Measurements from ENCODE around the gene FGF8.

FGF8 gene

DNA sequence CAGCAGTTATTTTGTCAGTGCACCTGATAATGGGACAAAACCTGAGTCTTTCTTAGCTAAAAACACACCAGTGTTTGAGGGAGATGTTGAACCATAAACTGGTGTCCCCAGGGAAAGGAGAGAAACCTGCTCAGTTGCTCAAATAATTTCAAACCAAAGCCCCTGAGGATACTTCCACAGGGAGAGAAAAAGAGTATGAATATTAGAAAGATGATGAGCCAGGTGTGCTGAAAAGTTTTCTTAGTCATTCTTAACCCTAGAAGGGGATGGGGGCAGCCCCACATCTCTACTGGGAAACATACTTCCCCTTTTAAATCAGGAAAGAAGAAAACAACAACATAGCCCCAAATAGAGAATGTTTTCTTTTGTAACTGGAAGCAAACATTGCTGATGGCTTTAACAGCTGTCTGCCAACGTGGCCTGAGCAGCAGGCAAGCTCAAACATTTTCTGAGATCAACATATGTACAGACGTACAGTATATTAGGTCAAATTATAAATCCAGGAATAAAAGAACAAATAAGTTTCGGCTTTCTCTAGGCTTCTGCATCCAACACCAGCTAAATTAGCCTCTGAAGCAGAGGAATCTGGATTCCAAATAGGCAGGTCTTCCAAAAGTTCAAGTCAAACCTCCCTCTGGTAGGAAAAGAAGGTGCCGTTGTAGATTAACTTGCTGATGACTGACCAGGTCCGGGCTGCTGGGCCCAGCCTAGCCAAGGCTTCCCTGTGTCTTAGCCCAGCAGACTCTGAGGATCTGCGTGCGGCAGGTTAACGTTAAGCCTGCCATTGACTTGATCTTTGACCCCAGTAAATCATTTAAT, 50.4 kb downstream of the FGF8 start:
- no peak for DNase-seq (ENCODE audit: low spot score)

DNA sequence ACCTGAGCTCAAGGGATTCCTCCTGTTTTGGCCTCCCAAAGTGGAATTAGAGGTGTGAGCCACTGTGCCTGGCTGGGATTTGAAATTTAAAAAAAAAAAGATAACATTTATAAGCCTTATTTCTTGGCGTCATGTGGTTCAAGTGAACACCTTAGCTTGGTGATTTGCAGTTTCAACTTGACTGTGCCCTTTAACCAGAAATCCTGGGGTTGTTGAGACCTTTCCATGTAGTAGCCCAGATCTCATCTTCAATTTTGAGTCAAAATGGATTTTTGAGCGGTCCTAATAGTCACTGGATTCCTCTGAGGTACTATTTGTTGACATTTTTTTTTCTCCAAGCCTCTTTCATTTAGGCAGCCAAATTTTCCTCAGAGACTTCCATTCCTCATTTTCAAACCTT, 51.5 kb downstream of the FGF8 start:
- no peak for DNase-seq (ENCODE audit: low spot score)

DNA sequence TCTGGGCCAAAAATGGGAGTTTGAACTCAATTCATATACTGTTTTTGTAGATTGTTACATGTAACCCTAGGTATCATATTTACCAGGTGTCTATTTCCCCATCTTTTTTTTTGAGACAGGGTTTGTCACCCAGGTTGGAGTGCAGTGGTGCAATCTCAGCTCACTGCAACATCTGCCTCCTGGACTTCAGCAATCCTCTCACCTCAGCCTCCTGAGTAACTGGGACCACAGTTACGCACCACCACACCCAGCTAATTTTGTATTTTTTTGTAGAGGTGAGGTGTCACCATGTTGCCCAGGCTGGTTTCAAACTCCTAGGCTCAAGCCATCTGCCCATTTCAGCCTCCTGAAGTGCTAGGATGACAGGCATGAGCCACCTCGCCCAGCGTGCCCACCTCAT, 52.7 kb downstream of the FGF8 start:
- DNase-seq (ENCODE audit: low spot score) = no peak

DNA sequence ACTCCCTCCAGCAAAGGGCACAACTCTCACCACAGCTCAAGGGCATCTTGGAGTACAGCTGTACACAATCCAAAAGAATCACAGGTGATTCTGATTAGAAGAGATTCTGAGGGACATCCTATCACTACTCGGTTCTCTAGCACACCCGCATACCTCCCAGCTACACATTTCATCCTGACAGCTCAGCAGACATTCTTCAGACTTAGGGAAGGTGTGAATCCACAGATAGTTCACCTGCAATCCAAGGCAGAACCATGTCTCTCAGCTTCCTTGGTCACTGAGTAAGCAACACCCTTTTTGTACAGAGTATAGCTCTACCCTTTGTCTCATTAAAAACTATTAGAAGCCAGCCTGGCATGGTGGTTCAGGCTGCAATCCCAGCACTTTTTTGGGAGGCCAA, 54.1 kb downstream of the FGF8 start:
- no peak for DNase-seq (ENCODE audit: low spot score)

DNA sequence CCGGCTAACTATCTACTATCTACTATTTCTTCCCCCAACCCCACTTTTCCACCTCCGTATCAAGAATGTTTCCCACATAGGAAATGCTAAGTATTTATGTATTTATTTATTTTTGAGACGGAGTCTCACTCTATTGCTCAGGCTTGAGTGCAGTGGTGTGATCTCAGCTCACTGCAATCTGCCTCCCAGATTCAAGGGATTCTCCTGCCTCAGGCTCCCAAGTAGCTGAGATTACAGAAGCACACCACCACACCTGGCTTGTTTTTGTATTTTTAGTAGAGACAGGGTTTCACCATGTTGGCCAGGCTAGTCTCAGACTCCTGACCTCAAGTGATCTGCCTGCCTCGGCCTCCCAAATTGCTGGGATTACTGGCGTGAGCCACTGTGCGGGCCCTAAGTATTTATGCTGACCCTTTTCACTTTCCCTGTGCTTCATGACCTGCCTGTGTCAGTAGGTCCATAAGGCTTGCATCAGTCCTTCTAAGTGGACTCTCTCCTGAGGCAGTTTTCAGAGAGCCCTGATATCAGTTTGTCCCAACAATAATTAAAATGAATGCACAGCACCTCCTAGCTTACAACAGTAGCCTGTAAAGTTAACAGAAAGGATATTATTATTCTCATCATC, 55.2 kb downstream of the FGF8 start:
- no peak for DNase-seq (ENCODE audit: low spot score)

All from GM03348 (cell line).